HepG2 (cell line): ENCODE measurements around the gene MSMP. TPM values are rescaled to one million over a fixed set of nuclear protein-coding genes. Genes with fewer than 3 reads are reported as not detected.

Experiments
- ATAC-seq: fragments of 200-7000 bp; cut with Tn5 transposase; 3 replicates; pipeline ENCODE4 v1.9.1; 2020; ENCODE audit warnings: mild to moderate bottlenecking, moderate library complexity
- BruUV-seq: library from RNA; stranded (reverse); fragments of 400-500 nt; replicated peaks from 2 replicates; lab custom pipeline; 2021; lab: Mats Ljungman, UMichigan
- CTCF ChIA-PET: fragments of 300-600 bp; formaldehyde crosslinking; extraction: SDS; loops from one replicate; lab custom pipeline; 2021; ENCODE audit warnings: low total read pairs, inconsistent platforms, low intra/inter-chr PET ratio; lab: Yijun Ruan, JAX
- POLR2A ChIA-PET: fragments of 350-600 bp; sonication (Branson Sonifier 250); formaldehyde crosslinking; loops from one replicate; lab custom pipeline; 2020; ENCODE audit warnings: antibody characterized with exemption, inconsistent platforms; lab: Yijun Ruan, JAX
- DNase-seq: peaks from one replicate; pipeline ENCODE4 v3.0.0-alpha.2; 2015; ENCODE audit warnings: low spot score
- FAIRE-seq: peaks from 3 replicates; lab custom pipeline; 2011; peaks lifted over from hg19 to GRCh38; lab: Jason Lieb, UNC
- H2AFZ ChIP-seq: one replicate; pipeline ENCODE4 v1.6.1; 2011; ENCODE audit warnings: low read length, inconsistent platforms
- H3K27ac ChIP-seq: fragments of 300-600 bp; 3 replicates; pipeline ENCODE4 v1.8.0; 2011; ENCODE audit warnings: mixed run types, mild to moderate bottlenecking, mixed read lengths, low read length, inconsistent platforms; ENCODE audit not compliant: insufficient read depth; ENCODE audit errors: extremely low read length
- H3K27me3 ChIP-seq, 2 experiments: fragments of 200-600 bp in 1 of 2; 2 replicates in 1 of 2; 3 replicates in 1 of 2; pipeline versions ENCODE4 v1.6.0 to v1.8.0; 2011; ENCODE audit warnings: low read length in 2 of 2, mild to moderate bottlenecking in 2 of 2, moderate library complexity in 2 of 2, inconsistent platforms in 1 of 2; ENCODE audit not compliant: insufficient read depth in 2 of 2, control insufficient read depth in 1 of 2
- H3K36me3 ChIP-seq, 2 experiments: fragments of 200-600 bp in 1 of 2; replicated peaks in 1 of 2; 2 replicates in 1 of 2; 3 replicates in 1 of 2; pipeline versions ENCODE4 v1.5.1 to v1.8.0; 2011; ENCODE audit warnings: low read length in 2 of 2, inconsistent platforms in 1 of 2; ENCODE audit not compliant: insufficient read depth in 2 of 2, control insufficient read depth in 1 of 2
- H3K4me1 ChIP-seq: 2 replicates; pipeline ENCODE4 v1.5.1; 2012; ENCODE audit warnings: low read length, inconsistent platforms; ENCODE audit not compliant: insufficient read depth
- H3K4me2 ChIP-seq: 2 replicates; pipeline ENCODE4 v1.6.0; 2011; ENCODE audit warnings: low read depth, low read length, inconsistent platforms
- H3K4me3 ChIP-seq, 3 experiments: fragments of 200-600 bp in 1 of 3; sonication (generic), shearing (Covaris generic) in 1 of 3; replicated peaks in 1 of 3; 2 replicates each; pipeline ENCODE4 v1.5.1; 2011 to 2016; ENCODE audit warnings: low read length in 3 of 3, inconsistent platforms in 2 of 3, low read depth in 2 of 3, mild to moderate bottlenecking in 2 of 3, control low read depth in 1 of 3, mixed read lengths in 1 of 3; ENCODE audit not compliant: insufficient read depth in 1 of 3
- H3K79me2 ChIP-seq: one replicate; pipeline ENCODE4 v1.6.1; 2011; ENCODE audit warnings: low read length, inconsistent platforms; ENCODE audit not compliant: insufficient read depth
- H3K9ac ChIP-seq: 2 replicates; pipeline ENCODE4 v1.6.0; 2011; ENCODE audit warnings: mild to moderate bottlenecking, low read depth, low read length, inconsistent platforms; ENCODE audit not compliant: insufficient read depth
- H3K9me3 ChIP-seq: 2 replicates; pipeline ENCODE4 v1.5.1; 2012; ENCODE audit warnings: mild to moderate bottlenecking, low read length
- H4K20me1 ChIP-seq: 2 replicates; pipeline ENCODE4 v1.6.0; 2011; ENCODE audit warnings: inconsistent platforms, mild to moderate bottlenecking, low read length, moderate library complexity; ENCODE audit not compliant: insufficient read depth
- ARID3A ChIP-seq: IDR thresholded peaks from 2 replicates; pipeline ENCODE4 v1.6.1; 2012; ENCODE audit warnings: low read depth, low read length, improper control_type of control experiment
- FOXJ3 ChIP-seq: sonication (generic); formaldehyde crosslinking; IDR thresholded peaks from 2 replicates; pipeline ENCODE4 v1.4.0; 2020; ENCODE audit warnings: missing genetic modification reagents, mild to moderate bottlenecking, borderline replicate concordance
- GFI1 ChIP-seq: sonication (generic); formaldehyde crosslinking; IDR thresholded peaks from 2 replicates; pipeline ENCODE4 v1.5.0; 2020; ENCODE audit warnings: missing genetic modification reagents, mild to moderate bottlenecking, borderline replicate concordance
- GLI4 ChIP-seq: sonication (generic); formaldehyde crosslinking; IDR thresholded peaks from 2 replicates; pipeline ENCODE4 v1.5.1; 2020; ENCODE audit warnings: missing genetic modification reagents, mild to moderate bottlenecking, moderate library complexity, borderline replicate concordance
- HNRNPL ChIP-seq: fragments of 200-400 bp; formaldehyde crosslinking; IDR thresholded peaks from 2 replicates; pipeline ENCODE4 v1.6.1; 2017; ENCODE audit warnings: mild to moderate bottlenecking, low read depth, low read length
- KDM5A ChIP-seq: fragments of 200-600 bp; sonication (generic); IDR thresholded peaks from 2 replicates; pipeline ENCODE4 v1.7.0; 2018; ENCODE audit warnings: antibody characterized with exemption, mild to moderate bottlenecking, low read length, borderline replicate concordance
- MED13 ChIP-seq: sonication (generic); formaldehyde crosslinking; IDR thresholded peaks from 2 replicates; pipeline ENCODE4 v1.5.0; 2020; ENCODE audit warnings: missing genetic modification reagents
- MLXIP ChIP-seq: sonication (generic); formaldehyde crosslinking; IDR thresholded peaks from 2 replicates; pipeline ENCODE4 v1.9.0; 2021; ENCODE audit warnings: missing genetic modification reagents, borderline replicate concordance
- PLSCR1 ChIP-seq: sonication (generic); formaldehyde crosslinking; IDR thresholded peaks from 2 replicates; pipeline ENCODE4 v1.5.0; 2020; ENCODE audit warnings: missing genetic modification reagents, mild to moderate bottlenecking, borderline replicate concordance
- ZGPAT ChIP-seq: IDR thresholded peaks from 2 replicates; pipeline ENCODE4 v1.6.1; 2016; ENCODE audit warnings: mild to moderate bottlenecking
- ZNF12 ChIP-seq: sonication (generic); formaldehyde crosslinking; IDR thresholded peaks from 2 replicates; pipeline ENCODE4 v1.5.0; 2020; ENCODE audit warnings: missing genetic modification reagents
- ZNF510 ChIP-seq: sonication (generic); formaldehyde crosslinking; IDR thresholded peaks from 2 replicates; pipeline ENCODE4 v1.4.0; 2020; ENCODE audit warnings: low read depth, mild to moderate bottlenecking, missing genetic modification reagents
- ZNF704 ChIP-seq: sonication (generic); formaldehyde crosslinking; IDR thresholded peaks from 2 replicates; pipeline ENCODE4 v1.8.1; 2023; ENCODE audit warnings: mild to moderate bottlenecking, inconsistent platforms, moderate library complexity, missing genetic modification reagents, borderline replicate concordance
- WGBS: methylation state at CpG from one replicate; pipeline ENCODE4 v1.1.6; 2017; ENCODE audit warnings: low lambda C conversion rate; 5-methylcytosine and 5-hydroxymethylcytosine counted together
- in situ Hi-C: cut with HindIII; loops from 2 replicates; pipeline ENCODE4 v1.10.0; 2017; ENCODE audit warnings: low pct_unique_long_range_greater_than_20kb; ENCODE audit not compliant: extremely low pct_ligation_motif_present
- intact Hi-C: fragments of 100-400 bp; cut with micrococcal nuclease; formaldehyde crosslinking; loops from one replicate; pipeline ENCODE4 v1.10.0; 2022; ENCODE audit not compliant: unreplicated experiment
- polyA plus RNA-seq, 8 experiments: library from polyadenylated mRNA; depleted of rRNA in 3 of 8; stranded (reverse) in 7 of 8; unstranded in 1 of 8; fragments of >200 nt; fragmentation: Illumina TruSeq in 4 of 8; extraction: Trizol in 4 of 8; gene quantifications; 2 replicates each; pipeline versions ENCODE4 v1.2.1 to v1.2.3, GENCODE V29; 2011 to 2016; ENCODE audit warnings: low read depth in 4 of 8, missing spikeins in 1 of 8, mixed read lengths in 1 of 8; ENCODE audit not compliant: insufficient read depth in 1 of 8
- total RNA-seq, 5 experiments: library from RNA; depleted of rRNA; stranded (reverse); fragments of >200 nt; fragmentation: Illumina TruSeq; extraction: Trizol; gene quantifications; 2 replicates each; pipeline ENCODE4 v1.2.3, GENCODE V29; 2016; ENCODE audit warnings: low read depth in 1 of 5

MSMP gene
- total and polyA plus RNA-seq, 2 of the 13 experiments (the other 11 are each of a cell fraction or from before 2014, with no cell fraction given): 0.24 to 0.46 TPM

GRCh38 chr9:35790385-35791296 lies 36.6 kb upstream of the MSMP start:
- peak; percentile 49 for DNase-seq
- Histone ChIP-seq H3K4me3 (no peak overlapping the region), H3K79me2 (no peaks in the 10 kb centered on the region), H3K27ac (no peak overlapping the region), H2AFZ (no peak overlapping the region), H3K9ac (no peak overlapping the region), H3K4me1 (no peaks in the 10 kb centered on the region; the same call in 1 of the 2 replicates), H4K20me1 (no peaks in the 10 kb centered on the region), H3K9me3 (no peaks in the 10 kb centered on the region), H3K4me2 (no peak overlapping the region), H3K36me3 (peaks cover 1 to 9% of the 10 kb centered on the region in 2 experiments; a peak in 4 of 5 replicates), H3K27me3 (no peaks in the 10 kb centered on the region)
- FAIRE-seq: peak; percentile 93
- peak; percentile 94 for ATAC-seq
- 76% methylated on average over 37 of the region's 37 CpGs for WGBS
- intact Hi-C loops (loop anchor here (2.0 kb wide), 2 partner anchors 36 to 92 kb away; no protein-coding TSS in a partner anchor), in situ Hi-C loops (no loop called here)
- ChIA-PET POLR2A (interaction anchor here (1.0 kb wide), 1 partner anchor 21 kb away, joined by 3 read pairs; no protein-coding TSS in a partner anchor), CTCF (interaction anchor here (1.3 to 2.4 kb wide), 4 partner anchors 23 to 92 kb away, joined by 7 to 26 read pairs (median 13); no protein-coding TSS in a partner anchor)
- BruUV-seq: no TSS peak
- TF ChIP-seq ZNF510 (CRISPR knock-in tag) (no peak), MLXIP (CRISPR knock-in tag) (no peak), ZNF704 (CRISPR knock-in tag) (no peak), KDM5A (no peak), HNRNPL (no peak), ARID3A (peak; percentile 77), PLSCR1 (no peak), ZGPAT (no peak), FOXJ3 (no peak), ZNF12 (CRISPR knock-in tag) (no peak), MED13 (no peak), GLI4 (no peak), GFI1 (CRISPR knock-in tag) (0 out of 2 replicates have a peak, but pooled peaks have one; percentile 15)
